GM12892 (cell line): ENCODE data around the gene SCPEP1.

Experiments
- POLR2AphosphoS5 ChIP-seq: IDR thresholded peaks from 2 replicates; pipeline ENCODE4 v1.6.1; 2011; ENCODE audit warnings: low read depth, low read length, control low read depth
- TAF1 ChIP-seq: IDR thresholded peaks from 2 replicates; pipeline ENCODE4 v1.6.1; 2011; ENCODE audit warnings: low read depth, mild to moderate bottlenecking, control low read depth, low read length, borderline replicate concordance

DNA sequence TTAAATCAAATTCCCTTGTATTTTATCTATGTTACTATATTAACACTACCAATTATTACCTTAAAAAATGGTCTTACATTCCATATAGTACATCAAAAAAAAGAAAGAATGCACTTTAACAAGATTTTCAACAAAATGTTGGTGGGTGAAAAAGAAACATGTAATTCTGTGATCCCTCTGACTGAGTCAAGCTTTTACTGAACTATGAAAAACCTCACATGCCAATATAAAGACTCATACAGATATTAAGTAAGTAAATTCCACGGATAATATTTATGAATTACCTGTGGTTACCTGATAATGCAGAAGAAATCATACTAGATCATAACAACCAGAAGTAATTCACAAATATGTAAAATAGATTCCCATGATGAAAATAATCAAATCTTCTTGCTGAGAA, 29.4 kb upstream of the SCPEP1 start:
- no peak for TF ChIP-seq POLR2AphosphoS5
- no peak for TF ChIP-seq TAF1
